HG02973 (cell line): ENCODE measurements around the gene YPEL1.

Experiments
- ATAC-seq: cut with Tn5 transposase; IDR thresholded peaks from one replicate; pipeline ENCODE4 v1.9.1; 2021; ENCODE audit warnings: moderate library complexity; ENCODE audit not compliant: unreplicated experiment

YPEL1 gene, protein sequence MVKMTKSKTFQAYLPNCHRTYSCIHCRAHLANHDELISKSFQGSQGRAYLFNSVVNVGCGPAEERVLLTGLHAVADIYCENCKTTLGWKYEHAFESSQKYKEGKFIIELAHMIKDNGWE

DNA sequence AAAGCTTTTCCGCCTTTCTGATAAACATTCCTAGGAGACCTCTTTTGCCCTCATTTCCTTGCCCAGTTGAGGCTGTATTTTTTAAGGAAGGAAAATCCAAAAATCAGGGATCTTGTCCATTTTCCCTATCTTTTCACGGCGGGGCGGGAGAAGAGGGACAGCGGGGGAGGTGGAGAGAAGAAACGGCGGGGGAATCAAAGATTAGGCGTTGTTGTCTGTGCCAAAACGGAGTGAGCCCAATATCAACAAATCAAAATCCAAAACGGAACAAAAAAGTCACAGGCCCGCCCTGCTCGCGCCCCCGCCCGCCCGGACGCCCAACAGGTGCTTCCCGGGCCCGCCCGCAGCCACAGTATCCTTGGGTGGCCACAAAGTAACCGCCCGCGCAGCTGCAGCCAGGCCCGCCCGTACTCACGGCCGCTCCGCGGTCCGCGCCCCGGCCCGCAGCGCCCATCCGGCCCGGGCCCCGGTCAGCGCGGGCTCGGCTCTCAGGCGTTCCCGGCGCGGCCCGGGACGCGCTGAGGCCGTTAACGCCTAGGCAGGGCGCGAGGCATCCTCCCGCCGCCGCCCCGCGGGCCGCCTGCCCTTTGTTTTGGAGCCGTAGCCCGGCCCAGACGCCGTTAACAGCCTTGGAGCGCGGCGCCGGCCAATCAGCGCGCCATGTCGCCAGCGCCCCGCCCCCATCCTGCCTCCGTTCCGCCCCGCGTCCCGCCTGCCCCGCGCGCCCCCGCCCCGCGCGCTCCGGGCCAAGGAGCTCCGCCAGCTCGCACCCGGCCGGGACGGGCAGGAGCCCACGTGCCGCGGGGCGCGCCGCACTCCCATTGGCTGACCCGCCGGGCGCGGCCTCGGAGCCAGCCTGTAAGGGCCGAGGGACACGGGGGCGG lies at the start of gene YPEL1:
Gene YPEL1 (minus strand): TSS at position 595 of the 884 bp plus-strand sequence. CDS start 25,050 bp downstream, outside the sequence.
- peak; percentile 79 for ATAC-seq

DNA sequence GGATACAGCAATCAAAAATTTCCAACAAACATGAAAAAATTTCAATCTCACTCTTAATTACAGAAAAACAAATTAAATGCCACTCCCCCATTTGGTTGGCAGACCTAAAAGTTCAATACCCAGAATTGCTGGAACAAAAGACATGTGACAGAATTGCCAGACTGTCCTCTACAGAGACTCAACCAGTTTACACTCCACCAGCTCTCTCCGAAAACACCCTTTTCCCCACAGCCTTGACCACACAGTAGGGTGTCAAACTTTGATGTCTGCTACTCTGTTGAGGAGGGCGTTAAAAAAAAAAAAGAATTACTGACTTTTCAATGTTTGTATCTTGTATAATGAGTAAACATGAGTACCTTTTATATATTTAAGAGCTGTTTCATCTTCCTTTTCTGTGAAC lies 44.7 kb upstream of the YPEL1 start:
- ATAC-seq: no peak

DNA sequence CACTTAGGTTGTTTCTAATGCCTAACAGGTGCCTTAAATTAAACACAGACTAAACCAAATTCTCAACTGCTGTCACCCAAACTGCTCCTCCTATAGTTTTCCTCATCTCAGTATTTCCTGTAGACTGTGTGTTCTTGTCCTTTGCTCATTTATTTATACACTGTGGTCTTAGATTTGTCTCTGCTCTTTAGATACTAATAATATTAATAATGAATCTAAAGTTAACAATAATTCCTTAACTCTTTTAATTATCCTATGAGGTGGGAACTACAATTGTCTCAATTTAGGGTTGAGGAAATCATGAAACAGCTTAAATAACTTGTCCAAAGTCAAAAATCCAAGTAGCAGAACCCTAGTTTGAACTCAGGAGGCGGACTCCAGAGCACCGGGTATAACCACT lies 43.9 kb upstream of the YPEL1 start:
- no peak for ATAC-seq

DNA sequence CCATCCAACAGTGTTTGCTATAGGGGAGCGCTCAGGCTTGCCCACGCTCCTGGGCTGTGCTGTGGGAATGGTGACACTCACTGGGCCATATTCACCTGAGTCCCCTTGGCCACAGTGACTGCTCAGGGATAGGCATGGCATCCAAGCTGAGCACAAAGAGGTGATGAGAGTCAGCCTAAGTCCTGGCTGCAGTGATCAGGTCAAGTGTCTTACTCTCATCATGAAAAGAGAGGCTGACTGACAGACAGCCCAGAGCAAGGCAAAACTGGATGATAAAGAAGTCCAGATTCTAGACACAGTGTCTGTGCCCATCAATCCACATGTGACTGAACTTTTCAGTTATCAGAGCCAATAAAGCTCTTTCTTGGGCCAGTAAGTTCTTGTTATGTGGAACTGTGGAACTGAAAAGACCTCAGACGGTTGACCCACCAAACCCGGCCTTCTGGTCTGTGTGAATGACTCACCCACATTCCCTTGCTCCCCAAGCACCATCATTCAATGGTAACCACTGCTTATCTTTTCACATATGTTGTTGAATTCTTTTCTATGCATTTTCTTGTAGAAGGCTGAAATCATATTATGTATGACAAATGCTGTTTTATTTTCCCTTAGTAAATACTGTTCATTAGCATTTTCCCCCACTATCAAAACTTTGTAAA lies 43.2 kb upstream of the YPEL1 start:
- ATAC-seq: no peak

DNA sequence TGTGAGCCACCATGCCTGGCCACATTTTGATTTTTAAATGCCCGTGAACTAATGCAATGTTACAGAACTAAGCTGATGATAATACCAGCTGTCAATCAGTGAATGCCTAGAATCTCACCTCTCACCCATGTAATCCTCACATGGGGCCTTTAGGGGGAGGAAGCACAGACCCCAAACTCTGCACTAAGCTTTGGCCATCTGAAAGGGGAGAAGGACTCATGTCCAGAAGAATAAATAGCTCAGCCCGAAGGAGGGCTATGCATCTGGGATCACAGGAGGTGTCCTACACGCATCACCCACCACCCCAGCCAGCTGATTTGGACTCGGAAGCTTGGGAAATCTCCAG lies 36.0 kb upstream of the YPEL1 start:
- ATAC-seq: no peak

DNA sequence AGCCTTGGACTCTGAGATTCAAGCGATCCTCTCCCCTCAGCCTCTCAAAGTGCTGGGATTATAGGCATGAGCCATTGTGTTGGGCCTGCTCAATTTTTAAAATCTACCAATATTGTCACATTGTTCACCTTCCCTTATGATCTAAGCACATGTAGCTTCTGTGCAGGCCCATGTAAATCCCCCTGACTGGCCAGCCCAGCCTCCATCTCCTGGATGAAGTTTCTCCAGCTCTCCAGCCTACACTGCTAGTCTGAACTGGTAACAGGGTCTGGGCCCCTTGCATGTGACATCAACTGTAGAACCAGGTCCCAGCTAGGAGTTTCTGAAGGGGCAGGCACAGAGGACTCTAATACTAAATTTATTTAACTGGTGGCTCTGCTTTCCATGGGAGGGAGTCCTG lies 32.8 kb upstream of the YPEL1 start:
- ATAC-seq: no peak

DNA sequence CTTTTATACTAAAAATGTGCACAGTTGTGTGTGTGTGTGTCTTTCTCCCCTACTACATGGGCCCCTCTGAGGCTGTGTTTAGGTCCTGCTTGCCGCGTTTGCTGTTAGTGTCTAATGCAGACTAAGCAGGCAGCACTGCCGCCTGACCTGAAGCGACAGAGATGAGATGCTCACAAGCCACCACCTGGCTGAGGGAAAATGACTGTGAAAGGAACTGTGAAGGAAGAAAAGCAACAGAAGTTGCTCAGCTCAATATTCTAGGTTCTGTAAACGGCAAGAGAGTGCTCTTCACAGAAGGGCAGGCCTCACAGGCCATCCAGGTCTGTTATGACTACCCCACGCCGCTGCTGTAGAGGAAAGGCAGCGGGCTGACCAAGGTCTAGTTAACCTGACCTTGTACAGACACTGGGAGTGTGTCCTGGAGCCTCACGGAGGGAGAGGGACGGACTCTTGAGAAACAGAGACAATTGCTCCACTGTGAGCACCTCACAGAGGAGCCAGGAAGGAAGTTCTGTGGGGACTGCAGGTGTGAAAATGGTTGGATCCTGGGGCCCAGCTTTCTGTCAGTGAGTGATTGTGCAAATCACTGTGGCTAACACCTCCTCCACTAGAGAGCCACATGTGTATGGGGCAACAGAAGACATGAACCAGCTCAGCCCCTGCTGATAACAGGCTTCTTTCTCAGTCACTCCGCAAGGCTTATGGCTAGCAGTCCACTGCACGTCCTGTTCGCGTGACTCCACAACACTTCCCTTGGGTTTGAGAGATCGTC lies 31.3 kb upstream of the YPEL1 start:
- ATAC-seq: peak; percentile 45

DNA sequence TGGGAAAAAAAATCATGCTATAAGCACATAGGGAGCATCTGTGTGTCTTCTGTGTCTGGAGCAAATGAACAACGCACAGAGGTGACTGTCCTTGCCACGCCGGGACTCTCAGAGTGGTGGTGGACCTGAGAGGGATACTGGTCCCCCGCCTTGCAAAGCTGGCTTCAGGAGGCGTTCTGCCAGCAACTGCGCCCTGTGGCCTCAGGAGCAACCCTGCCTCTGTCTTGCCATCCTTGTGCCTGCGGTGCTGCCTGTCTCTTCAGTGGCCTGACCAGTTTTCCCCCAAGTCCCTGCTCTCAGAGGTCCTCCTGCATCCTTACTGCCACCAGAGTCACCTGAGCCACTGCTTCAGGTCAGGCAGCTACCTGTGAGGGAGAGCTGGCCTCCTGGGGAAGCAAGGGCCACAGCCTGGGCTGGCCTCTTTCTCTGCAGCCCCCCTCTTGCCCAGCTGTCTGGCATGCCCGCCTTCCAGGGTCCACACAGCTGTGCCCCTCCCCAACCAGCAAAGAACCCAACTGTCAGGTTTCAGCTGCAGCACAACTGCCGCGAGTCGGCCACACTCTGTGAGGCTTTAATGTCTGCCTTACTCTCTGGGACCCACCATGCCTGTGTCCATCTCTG lies 30.4 kb upstream of the YPEL1 start:
- ATAC-seq: no peak

DNA sequence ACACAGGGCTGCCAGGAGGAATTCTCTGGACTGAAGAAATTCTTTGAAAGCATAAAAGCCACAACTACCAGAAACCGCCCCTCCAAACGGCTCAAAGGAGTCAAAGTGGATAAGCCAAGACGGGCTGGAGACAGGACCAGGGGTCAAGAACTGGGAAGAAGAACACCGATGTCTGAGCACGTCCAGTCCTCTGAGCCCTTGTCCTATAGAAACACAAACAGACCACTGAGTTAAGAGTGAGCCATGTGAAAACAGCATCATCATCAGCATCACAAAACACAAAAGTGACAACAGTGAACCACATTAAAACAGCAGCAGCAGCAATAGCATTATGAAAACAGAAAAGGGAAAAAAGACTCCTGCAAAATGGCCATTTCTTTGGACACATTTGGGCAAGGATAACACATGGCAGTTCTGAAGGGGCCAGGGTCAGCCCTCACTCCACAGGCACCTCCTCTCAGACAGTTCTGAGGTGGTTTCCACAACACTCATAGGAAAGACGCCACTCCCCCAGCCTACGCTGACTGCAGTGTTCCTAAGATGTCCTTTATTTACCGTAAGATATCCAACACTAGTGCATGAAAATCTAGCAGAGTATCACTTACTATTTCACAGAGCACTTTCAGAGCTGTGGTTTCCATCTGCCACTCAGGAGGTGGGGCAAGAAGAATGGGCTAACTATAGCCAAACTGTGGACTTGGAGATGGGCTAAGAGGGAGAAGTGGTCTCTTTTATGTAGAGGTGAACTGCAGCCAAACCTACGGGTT lies 28.6 kb upstream of the YPEL1 start:
- ATAC-seq: no peak

DNA sequence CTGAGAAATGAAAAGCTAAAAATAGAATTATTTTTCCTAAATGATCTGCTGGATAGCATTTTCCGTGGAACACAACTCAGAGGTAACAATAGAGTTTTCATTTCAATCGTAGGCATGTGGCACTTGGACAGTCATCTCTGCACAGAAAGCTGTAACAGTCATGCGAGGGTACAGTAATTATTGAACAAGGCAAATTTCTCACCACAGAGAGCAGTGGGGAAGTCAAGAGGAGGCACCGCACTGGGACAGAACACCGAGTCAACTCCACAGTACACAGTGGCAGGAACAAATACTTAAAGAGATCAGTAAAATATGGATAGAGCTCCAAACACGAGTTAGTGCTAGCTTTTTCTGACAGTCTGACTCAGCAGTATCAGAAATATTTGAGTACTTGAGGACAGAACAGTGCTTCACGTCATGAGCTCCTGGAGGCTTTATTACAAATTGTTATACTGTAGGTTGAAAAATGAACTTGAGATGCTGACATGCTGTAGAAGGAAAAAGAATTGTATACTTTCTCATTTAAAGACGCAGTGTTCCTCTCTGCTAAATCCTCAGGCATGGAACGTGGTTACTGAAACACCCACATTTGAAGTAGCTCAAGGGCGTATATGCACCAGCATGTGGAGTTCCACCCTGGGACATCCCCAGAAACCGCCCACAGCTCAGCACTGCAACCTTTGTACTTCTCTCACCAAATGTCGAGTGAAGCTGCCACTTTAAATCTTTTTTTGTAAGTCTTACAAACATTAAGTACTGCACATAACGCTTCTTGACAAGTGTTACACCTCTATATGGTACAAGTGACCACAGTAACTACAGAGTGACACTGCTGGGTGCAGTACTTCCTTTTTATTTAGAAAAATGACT lies 27.4 kb upstream of the YPEL1 start:
- ATAC-seq: peak; percentile 49

DNA sequence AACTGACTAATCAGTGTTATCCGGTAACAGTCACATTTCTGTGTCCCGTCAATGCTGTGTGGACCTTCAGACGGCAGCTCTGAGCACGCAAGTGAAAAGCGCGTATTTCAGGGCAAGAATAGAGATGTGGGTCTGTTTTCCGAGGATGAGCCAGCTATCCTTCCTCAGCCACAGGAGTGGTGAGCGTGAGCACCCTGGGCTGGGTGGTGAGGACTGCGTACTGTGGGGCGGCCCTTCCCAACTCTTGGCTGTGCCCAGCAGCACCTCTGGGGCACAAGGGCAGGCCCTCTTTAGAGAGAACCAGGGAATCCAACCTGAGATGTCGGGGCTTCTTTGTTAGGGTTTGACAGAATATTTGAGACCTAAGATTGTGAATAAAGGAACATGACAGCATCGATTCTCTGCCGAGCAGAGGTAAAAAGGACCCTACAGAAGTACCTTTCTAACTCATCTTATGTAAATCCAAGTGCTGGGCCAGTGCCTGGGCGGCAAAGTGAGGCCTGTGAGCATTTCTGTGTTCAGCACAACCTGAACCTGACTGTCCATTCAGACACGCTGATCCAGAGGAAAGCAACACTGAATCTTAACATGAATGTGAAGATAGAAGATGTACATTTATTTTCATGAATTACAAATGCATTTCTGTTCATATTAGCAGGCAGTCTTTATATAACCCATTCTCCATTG lies 26.5 kb upstream of the YPEL1 start:
- ATAC-seq: no peak

DNA sequence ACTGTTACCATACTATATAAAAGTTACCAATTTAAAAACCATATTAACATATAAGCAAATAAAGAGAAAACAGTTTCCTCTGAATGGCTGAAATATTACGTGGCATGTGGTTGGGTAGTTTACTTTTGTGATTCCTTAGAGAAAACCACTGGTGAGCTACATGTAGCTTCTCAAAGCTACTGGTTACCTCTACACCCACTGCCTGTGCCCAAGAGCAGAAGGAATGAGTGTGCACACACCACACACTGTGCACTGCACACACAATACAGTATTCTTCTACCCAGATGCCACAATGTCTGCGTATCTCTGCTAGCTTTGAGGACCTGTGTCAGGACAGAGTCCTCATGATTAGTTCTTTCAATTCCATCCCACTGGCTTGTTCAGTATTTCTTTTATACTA lies 25.5 kb upstream of the YPEL1 start:
- ATAC-seq: no peak

DNA sequence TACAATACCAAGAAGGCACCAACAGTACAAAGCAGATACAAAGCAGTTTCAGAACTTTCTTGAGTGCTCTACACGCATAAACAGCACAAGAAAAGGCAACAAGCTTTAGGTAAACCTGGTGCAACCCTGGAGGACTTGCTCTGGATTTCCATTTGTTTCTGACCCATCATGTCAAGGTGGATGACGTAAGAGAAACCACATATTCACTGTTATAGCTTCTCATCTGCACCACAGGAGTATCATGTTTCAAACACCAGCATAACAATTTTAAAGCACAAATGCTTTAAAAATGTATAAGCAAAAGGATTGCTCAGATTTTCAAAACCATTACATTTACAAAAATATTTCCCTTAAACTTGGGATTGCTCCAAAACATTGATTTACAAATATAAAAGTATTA lies 25.0 kb upstream of the YPEL1 start:
- ATAC-seq: no peak

DNA sequence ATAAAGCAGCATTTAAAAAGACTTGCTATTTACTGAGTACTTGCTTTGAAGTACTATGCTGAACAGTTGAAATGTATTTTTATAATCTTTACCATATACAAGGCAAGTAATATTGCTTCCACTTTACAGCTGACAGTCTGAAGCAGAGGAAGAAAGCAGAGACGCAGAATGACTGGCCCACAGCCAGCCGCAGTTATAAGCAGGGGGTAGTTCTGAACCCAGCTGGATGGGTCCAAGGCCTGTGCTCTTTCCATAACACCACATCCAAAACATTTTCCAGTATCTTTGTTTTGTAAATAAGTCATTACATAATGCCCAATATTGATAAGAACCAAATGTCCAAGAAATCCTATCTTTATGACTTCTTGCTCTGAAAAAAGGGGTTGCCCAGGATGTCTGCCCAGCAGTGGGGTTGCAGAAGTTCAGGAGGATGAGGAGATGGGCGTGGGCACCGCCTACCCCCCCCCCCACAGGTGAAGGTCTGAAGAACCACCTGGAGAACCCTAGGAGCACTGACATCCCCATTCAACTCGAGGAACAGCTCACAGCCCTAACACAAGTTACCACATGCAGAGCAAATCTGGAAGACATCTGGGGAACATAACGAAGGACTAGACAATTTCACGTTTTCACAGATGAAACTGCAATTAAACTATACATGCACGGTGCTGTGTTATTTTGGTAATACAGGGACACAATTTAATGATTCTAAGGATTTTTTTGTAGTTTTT lies 24.2 kb upstream of the YPEL1 start:
- ATAC-seq: no peak

DNA sequence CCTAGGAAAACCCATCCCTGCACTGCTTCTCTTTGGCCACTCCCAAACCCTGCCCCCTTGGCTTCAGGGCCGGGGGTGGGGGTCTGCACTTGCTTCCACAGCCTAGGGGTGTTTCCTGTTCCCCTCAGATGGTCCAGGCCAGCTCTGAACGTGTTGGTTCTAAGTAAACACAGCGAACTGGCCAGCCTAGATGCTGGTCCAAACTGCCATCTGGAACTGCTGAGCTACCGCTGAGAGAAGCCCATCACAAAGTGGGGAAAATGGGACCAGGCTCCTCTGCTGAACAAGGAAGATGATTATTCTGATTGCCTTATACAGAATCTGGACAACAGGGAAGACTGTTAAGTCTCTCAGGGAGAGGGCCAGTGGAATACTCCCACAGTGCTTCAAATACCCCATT lies 23.5 kb upstream of the YPEL1 start:
- no peak for ATAC-seq

DNA sequence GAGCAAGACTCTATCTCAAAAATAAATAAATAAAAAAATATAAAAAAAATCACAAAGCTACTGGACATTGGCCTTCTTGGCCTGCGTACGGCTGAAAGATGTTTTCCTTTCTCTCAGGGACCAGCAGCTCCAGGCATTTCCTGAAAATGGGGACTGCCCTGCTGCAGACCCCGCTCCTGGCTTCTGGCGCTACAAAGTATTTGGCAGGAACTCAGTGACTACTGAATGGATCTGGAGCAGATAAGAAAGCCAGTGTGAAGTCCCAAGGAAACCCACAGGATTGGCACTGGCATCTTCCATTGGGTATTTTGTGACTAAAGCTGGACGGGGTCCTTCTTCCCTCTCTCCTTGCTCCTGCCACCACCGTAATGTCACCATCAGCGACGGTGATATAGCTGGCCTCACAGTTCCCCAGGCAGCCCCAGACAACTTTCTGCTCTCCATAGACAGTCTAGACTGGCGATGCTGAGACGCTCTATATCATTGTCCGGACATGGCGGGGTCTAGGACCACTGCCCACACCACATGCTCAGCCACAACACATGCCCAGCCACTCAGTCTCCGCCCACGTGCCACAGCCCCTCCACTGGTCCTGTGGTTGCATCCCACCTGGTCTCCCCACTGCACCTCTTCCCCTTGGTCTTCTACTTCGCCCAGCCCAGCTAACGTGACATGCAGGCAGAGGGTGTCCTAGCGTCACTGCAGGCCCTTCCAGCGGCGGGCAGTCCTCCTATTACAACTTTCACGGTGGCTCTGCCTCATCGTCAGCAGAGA lies 22.7 kb upstream of the YPEL1 start:
- ATAC-seq: no peak

DNA sequence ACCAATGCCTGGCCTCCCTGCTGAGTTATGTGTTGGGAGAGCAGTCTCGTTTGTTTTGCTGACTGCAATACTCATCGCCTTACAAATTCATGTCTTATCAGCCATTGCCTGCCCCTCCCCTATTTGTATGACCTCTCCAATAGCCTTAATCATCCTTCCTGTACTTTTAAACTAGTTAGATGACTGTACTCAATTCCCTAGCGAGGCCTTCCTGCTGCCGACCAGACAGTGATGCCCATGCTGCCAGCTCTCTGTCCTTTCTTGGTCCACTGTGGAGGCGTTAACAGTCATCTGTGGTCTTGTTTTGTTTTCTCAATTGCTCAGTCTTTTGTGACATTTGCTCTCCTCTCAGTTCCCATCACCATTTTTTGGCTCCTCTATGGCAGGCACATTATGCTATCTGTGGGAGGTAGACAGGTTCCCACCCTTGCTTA lies 20.3 kb upstream of the YPEL1 start:
- no peak for ATAC-seq
